Peyer's patch (tissue), 4 donors: Measurements from ENCODE around the gene BUD23. TPM values are rescaled to one million over a fixed set of nuclear protein-coding genes. Genes with fewer than 3 reads are reported as not detected.

ENCODE experiments used
- DNase-seq, 3 donors: peaks; one replicate each; pipeline ENCODE4 v3.0.0-alpha.2; 2017 to 2019
- H3K27ac ChIP-seq, 4 donors: fragments of 200-600 bp; sonication (generic); one replicate each; pipeline ENCODE4 v1.5.1; 2016 to 2019
- H3K27me3 ChIP-seq, 2 donors: fragments of 200-600 bp; sonication (generic); one replicate each; pipeline ENCODE4 v1.5.1; 2019
- H3K36me3 ChIP-seq, 3 donors: fragments of 200-600 bp; sonication (generic); one replicate each; pipeline ENCODE4 v1.5.1; 2016 to 2019
- H3K4me1 ChIP-seq, 4 donors: fragments of 200-600 bp; sonication (generic); one replicate each; pipeline ENCODE4 v1.5.1; 2016 to 2019
- H3K4me3 ChIP-seq, 4 donors: fragments of 200-600 bp; sonication (generic); 1 replicate in 3 of 4; 2 replicates in 1 of 4; pipeline ENCODE4 v1.5.1; 2016 to 2019; ENCODE audit warnings: mild to moderate bottlenecking in 1 of 4
- H3K9me3 ChIP-seq, 4 donors: fragments of 200-600 bp; sonication (generic); one replicate each; pipeline ENCODE4 v1.5.1; 2016 to 2019; ENCODE audit warnings: mild to moderate bottlenecking in 1 of 4
- POLR2A ChIP-seq, 2 donors: fragments of 450-650 bp; IDR thresholded peaks; one replicate each; pipeline ENCODE4 v1.5.1; 2017; ENCODE audit warnings: antibody characterized with exemption in 2 of 2, mild to moderate bottlenecking in 2 of 2, moderate library complexity in 2 of 2
- total RNA-seq, 4 donors: library from RNA; depleted of rRNA; stranded (reverse); fragments of >200 nt; gene quantifications; one replicate each; pipeline ENCODE4 v1.1.0, GENCODE V29; 2016
- TF ChIP-seq, protein P1 (sequence below), 6 experiments: fragments of 450-650 bp in 4 of 6; fragments of 200-600 bp in 2 of 6; sonication (generic) in 1 of 6; IDR thresholded peaks; one replicate each; pipeline ENCODE4 v1.5.1; 2017 to 2019; ENCODE audit warnings: antibody characterized with exemption in 6 of 6, mild to moderate bottlenecking in 3 of 6, moderate library complexity in 1 of 6

Gene BUD23
- total RNA-seq, 4 donors from 2014 or later = 34.5 to 48.7 (median 44.1) TPM

DNA sequence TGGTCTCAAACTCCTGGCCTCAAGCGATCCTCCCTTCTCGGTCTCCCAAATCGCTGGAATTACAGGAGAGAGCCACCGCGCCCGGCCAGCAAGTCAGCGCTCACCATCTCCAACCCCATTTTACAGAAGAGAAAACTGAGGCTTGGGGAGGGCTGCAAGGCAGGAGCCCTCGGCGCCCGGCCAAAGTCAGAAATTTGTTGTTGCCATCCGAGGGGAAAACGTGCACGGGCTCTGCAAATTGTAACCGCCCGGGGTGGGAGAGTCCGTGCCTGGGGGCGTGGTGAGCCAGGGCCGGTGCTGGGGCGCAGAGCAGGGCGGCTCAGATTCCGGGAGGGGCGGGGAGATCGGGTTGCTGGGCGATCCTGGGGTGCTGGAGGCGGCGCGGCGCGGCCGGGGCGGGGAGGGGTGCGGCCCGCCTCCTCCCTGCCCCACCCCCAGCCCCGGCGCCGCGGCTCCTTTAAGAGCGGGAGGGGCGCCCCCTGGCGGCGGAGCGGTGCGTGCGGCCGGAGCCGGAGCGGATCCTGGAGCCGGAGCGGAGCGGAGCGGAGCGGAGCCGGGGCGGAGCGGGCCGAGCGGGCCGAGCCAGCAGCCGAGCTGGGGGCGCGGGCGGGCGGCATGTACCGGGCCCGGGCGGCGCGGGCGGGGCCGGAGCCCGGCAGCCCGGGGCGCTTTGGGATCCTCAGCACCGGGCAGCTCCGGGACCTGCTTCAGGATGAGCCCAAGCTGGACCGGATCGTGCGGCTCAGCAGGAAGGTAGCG is 15.9 kb upstream of the BUD23 start, which contains the start of gene VPS37D:
TSS of gene VPS37D (plus strand) at position 488 of the 759 bp plus-strand sequence. CDS start at position 616, 128 bp downstream.
- no peaks in the 10 kb centered on the region for H3K27me3 ChIP-seq
- H3K9me3 ChIP-seq = no peaks in the 10 kb centered on the region
- peak within 1 kb of the TSS in 2 of 4 donors; percentile 31 to 62 for H3K27ac ChIP-seq
- TF ChIP-seq, protein P1, sequence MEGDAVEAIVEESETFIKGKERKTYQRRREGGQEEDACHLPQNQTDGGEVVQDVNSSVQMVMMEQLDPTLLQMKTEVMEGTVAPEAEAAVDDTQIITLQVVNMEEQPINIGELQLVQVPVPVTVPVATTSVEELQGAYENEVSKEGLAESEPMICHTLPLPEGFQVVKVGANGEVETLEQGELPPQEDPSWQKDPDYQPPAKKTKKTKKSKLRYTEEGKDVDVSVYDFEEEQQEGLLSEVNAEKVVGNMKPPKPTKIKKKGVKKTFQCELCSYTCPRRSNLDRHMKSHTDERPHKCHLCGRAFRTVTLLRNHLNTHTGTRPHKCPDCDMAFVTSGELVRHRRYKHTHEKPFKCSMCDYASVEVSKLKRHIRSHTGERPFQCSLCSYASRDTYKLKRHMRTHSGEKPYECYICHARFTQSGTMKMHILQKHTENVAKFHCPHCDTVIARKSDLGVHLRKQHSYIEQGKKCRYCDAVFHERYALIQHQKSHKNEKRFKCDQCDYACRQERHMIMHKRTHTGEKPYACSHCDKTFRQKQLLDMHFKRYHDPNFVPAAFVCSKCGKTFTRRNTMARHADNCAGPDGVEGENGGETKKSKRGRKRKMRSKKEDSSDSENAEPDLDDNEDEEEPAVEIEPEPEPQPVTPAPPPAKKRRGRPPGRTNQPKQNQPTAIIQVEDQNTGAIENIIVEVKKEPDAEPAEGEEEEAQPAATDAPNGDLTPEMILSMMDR (IDR thresholded peaks at IDR 0.05) = peak; percentile 79 to 99 (median 93)
- peak in 1 of 2 donors; percentile 11 for TF ChIP-seq POLR2A (IDR thresholded peaks at IDR 0.05)
- peak within 1 kb of the TSS; percentile 40 to 93 (median 65) for H3K4me3 ChIP-seq
- H3K36me3 ChIP-seq = no peaks in the 10 kb centered on the region
- DNase-seq = peak; percentile 92 to 96 (median 96)
- peaks cover 0 to 19% (median 5%) of the 10 kb centered on the region in 4 donors for H3K4me1 ChIP-seq

DNA sequence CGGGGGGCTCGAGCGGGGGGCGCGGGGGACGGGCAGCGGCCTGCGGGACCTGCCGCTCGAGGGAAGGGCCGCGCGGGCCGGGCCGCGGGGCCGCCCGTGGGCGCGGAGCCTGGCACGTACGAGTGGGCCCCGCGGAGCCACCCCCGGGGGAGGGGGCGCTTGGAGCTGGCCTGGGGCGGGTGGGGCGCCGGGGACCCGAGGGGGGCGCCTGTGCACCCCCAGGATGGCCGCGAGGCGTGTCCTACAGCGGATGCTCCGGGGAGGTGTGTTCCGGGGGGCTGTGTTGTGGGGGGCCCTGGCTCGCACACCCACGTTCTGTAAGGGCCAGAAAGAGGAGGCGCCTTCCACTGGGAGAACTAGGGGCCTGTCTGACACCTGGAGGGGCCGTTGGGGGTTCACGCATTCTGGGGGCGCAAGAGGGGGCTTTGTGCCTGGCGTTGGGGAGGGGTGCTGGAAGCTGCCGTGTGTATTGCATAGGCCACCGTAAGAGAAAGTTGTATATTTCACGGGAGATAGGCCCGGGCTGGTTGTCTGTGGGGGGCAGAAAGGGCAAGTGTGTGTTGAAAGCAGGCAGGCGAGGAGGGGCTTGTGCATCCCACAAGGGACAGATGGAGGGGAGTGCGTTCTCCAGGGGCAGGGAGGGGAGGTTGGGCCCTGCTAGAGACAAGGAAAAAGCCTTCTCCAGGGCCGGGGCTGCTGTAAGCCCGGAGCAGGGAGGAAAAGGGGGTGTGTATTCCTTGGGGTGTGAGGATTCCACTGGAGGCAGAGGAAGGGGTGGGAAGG is 15.1 kb upstream of the BUD23 start:
- Histone ChIP-seq H3K36me3 (no peaks in the 10 kb centered on the region), H3K27me3 (no peaks in the 10 kb centered on the region), H3K9me3 (no peaks in the 10 kb centered on the region), H3K4me1 (peaks cover 0 to 19% (median 5%) of the 10 kb centered on the region in 4 donors), H3K4me3 (peak overlapping the region; percentile 40 to 93 (median 65)), H3K27ac (peak overlapping the region in 2 of 4 donors; percentile 31 to 62)
- TF ChIP-seq, protein P1 (IDR thresholded peaks at IDR 0.05) = no peak
- TF ChIP-seq POLR2A (IDR thresholded peaks at IDR 0.05) = no peak
- no peak for DNase-seq

DNA sequence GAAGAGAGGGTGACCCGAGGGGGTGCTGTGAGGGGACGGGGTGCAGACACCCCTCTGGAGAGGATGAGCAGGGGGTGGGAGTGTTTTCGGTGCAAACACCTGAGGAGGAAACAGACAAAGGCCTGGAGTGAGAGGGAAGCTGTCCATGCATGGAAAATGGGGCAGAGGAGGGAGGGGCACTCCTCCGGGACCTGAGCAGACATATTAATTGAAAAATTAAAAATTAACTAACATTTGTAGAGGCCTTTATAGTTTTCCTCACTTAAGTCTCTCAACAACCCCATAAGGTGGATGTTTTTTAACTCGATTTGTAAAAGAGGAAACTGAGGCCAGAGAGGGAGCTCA is 14.5 kb upstream of the BUD23 start:
- no peaks in the 10 kb centered on the region for H3K9me3 ChIP-seq
- no peak overlapping the region for H3K27ac ChIP-seq
- DNase-seq = no peak
- no peaks in the 10 kb centered on the region for H3K27me3 ChIP-seq
- H3K36me3 ChIP-seq = no peaks in the 10 kb centered on the region
- peak overlapping the region in 2 of 4 donors; percentile 63 to 93 for H3K4me3 ChIP-seq
- peaks cover 0 to 19% (median 5%) of the 10 kb centered on the region in 4 donors for H3K4me1 ChIP-seq
- TF ChIP-seq, protein P1 (IDR thresholded peaks at IDR 0.05) = no peak
- TF ChIP-seq POLR2A (IDR thresholded peaks at IDR 0.05) = no peak

DNA sequence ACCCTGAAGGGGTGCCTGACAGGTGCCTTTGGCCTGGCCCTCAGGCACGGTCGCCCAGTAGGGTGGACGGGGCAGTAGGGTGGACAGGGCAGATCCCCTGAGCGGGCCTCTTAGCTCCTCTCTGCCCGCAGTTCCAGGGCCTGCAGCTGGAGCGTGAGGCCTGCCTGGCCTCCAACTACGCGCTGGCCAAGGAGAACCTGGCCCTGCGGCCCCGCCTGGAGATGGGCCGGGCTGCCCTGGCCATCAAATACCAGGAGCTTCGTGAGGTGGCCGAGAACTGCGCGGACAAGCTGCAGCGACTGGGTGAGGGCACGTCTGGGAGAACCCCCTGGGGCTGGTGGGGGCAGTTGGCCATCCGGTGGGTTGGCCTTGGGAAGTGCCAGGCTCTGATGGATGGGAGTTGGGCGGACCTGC is 14.1 kb upstream of the BUD23 start:
- H3K4me3 ChIP-seq = no peak overlapping the region
- no peak for DNase-seq
- peaks cover 0 to 19% (median 5%) of the 10 kb centered on the region in 4 donors for H3K4me1 ChIP-seq
- no peaks in the 10 kb centered on the region for H3K27me3 ChIP-seq
- no peak overlapping the region for H3K27ac ChIP-seq
- no peaks in the 10 kb centered on the region for H3K9me3 ChIP-seq
- no peaks in the 10 kb centered on the region for H3K36me3 ChIP-seq
- TF ChIP-seq, protein P1 (IDR thresholded peaks at IDR 0.05) = no peak
- no peak for TF ChIP-seq POLR2A (IDR thresholded peaks at IDR 0.05)

DNA sequence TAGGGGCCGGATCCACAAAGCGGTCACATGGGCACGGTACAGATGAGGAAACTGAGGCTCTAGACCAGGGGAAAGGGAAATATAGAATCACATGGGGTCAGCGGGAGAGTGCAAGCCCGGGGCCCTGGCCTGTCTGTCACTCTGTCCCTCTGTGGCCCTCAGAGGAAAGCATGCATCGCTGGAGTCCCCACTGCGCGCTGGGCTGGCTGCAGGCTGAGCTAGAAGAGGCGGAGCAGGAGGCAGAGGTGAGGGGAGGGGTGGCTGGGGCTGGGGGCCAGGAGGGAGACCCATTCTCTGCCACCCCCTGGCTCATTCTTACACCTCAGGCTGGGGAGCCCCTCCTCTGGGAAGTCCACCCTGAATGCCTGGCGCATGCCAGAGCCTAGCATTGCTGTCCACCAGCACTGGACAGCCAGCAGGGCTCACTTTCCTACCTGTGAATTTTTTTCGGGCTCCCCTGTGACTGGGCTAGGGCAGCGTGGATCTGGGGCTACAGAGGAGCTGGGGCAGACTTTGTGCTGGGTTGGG is 13.5 kb upstream of the BUD23 start:
- Histone ChIP-seq H3K27ac (no peak overlapping the region), H3K9me3 (no peaks in the 10 kb centered on the region), H3K4me3 (no peak overlapping the region), H3K4me1 (peaks cover 0 to 19% (median 5%) of the 10 kb centered on the region in 4 donors), H3K36me3 (no peaks in the 10 kb centered on the region), H3K27me3 (no peaks in the 10 kb centered on the region)
- DNase-seq = no peak
- TF ChIP-seq POLR2A (IDR thresholded peaks at IDR 0.05) = no peak
- TF ChIP-seq, protein P1 (IDR thresholded peaks at IDR 0.05) = no peak
